ENCODE data around the gene IDH3A.

Gene IDH3A

GRCh38 chr15:78205337-78205736 is 56.2 kb downstream of the IDH3A start:
- TF ChIP-seq EZH2phosphoT487 (conservative IDR thresholded peaks at IDR 0.05; ENCODE audit: low read length) = no peak
- TF ChIP-seq CTCF (IDR thresholded peaks at IDR 0.05; ENCODE audit: insufficient read depth, low read length, poor library complexity, severe bottlenecking) = no peak
- Histone ChIP-seq H2AFZ (ENCODE audit: low read depth, low read length, severe bottlenecking) (no peak overlapping the region), H3K9me3 (ENCODE audit: insufficient read depth, low read length) (no peaks in the 10 kb centered on the region), H3K4me3 (ENCODE audit: insufficient read depth, low read length, poor library complexity, severe bottlenecking) (no peak overlapping the region), H3K9me2 (replicated peaks; ENCODE audit: insufficient read depth, low read length) (no peaks in the 10 kb centered on the region), H3K27ac (ENCODE audit: low read depth, low read length) (no peak overlapping the region), H3K4me2 (ENCODE audit: low read depth, low read length, poor library complexity, severe bottlenecking) (no peak overlapping the region), H3K36me3 (ENCODE audit: low read length) (no peaks in the 10 kb centered on the region), H3K9ac (ENCODE audit: low read length) (no peak overlapping the region), H3F3A (ENCODE audit: insufficient read depth) (no peaks in the 10 kb centered on the region), H4K20me1 (ENCODE audit: low read depth, low read length) (no peaks in the 10 kb centered on the region), H3K79me2 (ENCODE audit: insufficient read depth, low read length) (no peaks in the 10 kb centered on the region), H3K27me3 (ENCODE audit: low read length) (no peaks in the 10 kb centered on the region)

- Histone ChIP-seq H3K4me3 (ENCODE audit: insufficient read depth, low read length, poor library complexity, severe bottlenecking) (no peak overlapping the region), H3K9me2 (replicated peaks; ENCODE audit: insufficient read depth, low read length) (no peaks in the 10 kb centered on the region), H3K9me3 (ENCODE audit: insufficient read depth, low read length) (no peaks in the 10 kb centered on the region), H3K4me2 (ENCODE audit: low read depth, low read length, poor library complexity, severe bottlenecking) (no peak overlapping the region), H4K20me1 (ENCODE audit: low read depth, low read length) (no peaks in the 10 kb centered on the region), H3F3A (ENCODE audit: insufficient read depth) (no peaks in the 10 kb centered on the region), H3K9ac (ENCODE audit: low read length) (no peak overlapping the region), H3K36me3 (ENCODE audit: low read length) (no peaks in the 10 kb centered on the region), H3K27me3 (ENCODE audit: low read length) (no peaks in the 10 kb centered on the region), H3K79me2 (ENCODE audit: insufficient read depth, low read length) (no peaks in the 10 kb centered on the region), H2AFZ (ENCODE audit: low read depth, low read length, severe bottlenecking) (no peak overlapping the region), H3K27ac (ENCODE audit: low read depth, low read length) (no peak overlapping the region)
- TF ChIP-seq CTCF (IDR thresholded peaks at IDR 0.05; ENCODE audit: insufficient read depth, low read length, poor library complexity, severe bottlenecking) (no peak), EZH2phosphoT487 (conservative IDR thresholded peaks at IDR 0.05; ENCODE audit: low read length) (no peak)
Measured at GRCh38 chr15:78205856-78206255, 56.7 kb downstream of the IDH3A start.

- no peak overlapping the region for H3K4me2 ChIP-seq (ENCODE audit: low read depth, low read length, poor library complexity, severe bottlenecking)
- no peaks in the 10 kb centered on the region for H3K9me3 ChIP-seq (ENCODE audit: insufficient read depth, low read length)
- no peaks in the 10 kb centered on the region for H3K36me3 ChIP-seq (ENCODE audit: low read length)
- H3K79me2 ChIP-seq (ENCODE audit: insufficient read depth, low read length) = no peaks in the 10 kb centered on the region
- no peaks in the 10 kb centered on the region for H3K27me3 ChIP-seq (ENCODE audit: low read length)
- no peak overlapping the region for H3K27ac ChIP-seq (ENCODE audit: low read depth, low read length)
- H4K20me1 ChIP-seq (ENCODE audit: low read depth, low read length) = no peaks in the 10 kb centered on the region
- TF ChIP-seq EZH2phosphoT487 (conservative IDR thresholded peaks at IDR 0.05; ENCODE audit: low read length) (no peak), CTCF (IDR thresholded peaks at IDR 0.05; ENCODE audit: insufficient read depth, low read length, poor library complexity, severe bottlenecking) (no peak)
- no peak overlapping the region for H3K4me3 ChIP-seq (ENCODE audit: insufficient read depth, low read length, poor library complexity, severe bottlenecking)
- no peaks in the 10 kb centered on the region for H3K9me2 ChIP-seq (replicated peaks; ENCODE audit: insufficient read depth, low read length)
- no peak overlapping the region for H2AFZ ChIP-seq (ENCODE audit: low read depth, low read length, severe bottlenecking)
- no peaks in the 10 kb centered on the region for H3F3A ChIP-seq (ENCODE audit: insufficient read depth)
- no peak overlapping the region for H3K9ac ChIP-seq (ENCODE audit: low read length)
Measured at GRCh38 chr15:78206326-78207109, 57.4 kb downstream of the IDH3A start.
